ENCODE measurements around the gene SLC35F3.
"Not testable (repeated sequence)": the region's sequence is repeated elsewhere in the genome, so short reads cannot be mapped to it uniquely, and the experiment has no call there.

Gene SLC35F3

DNA sequence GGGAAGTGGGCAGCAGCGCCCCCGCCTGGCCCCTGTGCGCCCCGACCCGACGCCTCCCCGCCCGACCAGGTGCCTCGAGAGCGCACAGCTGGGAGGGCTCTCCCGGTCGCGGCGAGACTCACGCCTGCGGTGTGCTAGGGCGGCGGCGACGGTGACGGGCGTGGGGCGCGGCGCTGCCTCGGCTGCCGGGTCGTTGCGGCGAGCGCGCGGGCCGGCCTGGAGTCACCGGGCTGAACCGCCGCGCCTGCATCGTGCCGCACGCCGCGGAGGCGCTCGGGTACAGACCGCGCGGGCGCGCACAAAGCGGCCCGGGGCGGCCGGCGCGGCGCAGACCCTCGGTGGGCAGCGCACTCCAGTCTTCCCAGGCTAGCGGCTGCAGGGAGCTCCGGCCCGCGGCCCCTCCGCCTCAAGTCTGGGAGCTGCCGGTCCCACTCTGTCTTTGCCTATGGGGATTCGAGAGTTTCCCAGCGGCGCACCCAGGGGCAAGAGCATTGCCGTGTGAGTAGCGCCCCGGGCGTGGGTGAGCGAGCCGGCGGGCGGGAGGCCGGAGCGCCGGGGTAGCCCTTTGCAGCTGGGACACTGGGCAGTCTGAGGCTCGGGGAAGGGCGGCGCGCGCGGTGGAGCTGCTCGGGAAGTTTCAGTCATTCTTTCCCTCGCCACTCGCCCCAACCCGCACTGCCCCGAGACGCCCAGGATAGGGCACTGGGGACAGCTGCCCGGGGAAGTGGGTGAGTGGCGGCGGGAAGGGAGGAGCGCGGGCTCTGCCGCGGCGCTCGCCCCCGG lies at the start of gene SLC35F3:
TSS of gene SLC35F3 (plus strand) at position 44 of the 783 bp plus-strand sequence.
- no peak for DNase-seq

DNA sequence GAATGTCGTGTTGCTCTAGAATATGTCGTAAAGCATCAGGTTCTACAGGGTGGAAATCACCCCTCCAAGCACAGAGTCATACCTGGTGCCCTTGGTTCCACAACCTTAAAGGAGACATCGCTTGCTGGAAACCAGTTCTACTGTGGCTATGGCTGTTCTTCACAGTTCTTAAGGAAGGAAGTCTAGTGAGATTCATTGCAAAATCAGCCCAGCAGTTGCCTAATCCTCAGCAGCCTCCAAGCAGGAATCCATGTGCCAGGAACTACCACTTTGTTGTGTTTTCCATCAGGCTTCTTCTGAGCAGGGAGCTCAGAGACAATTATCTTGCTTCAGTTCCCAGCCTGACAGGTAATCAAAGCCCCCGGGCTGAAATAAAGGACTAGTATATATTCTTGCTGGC lies 45.0 kb upstream of the SLC35F3 start:
- DNase-seq = no peak

DNA sequence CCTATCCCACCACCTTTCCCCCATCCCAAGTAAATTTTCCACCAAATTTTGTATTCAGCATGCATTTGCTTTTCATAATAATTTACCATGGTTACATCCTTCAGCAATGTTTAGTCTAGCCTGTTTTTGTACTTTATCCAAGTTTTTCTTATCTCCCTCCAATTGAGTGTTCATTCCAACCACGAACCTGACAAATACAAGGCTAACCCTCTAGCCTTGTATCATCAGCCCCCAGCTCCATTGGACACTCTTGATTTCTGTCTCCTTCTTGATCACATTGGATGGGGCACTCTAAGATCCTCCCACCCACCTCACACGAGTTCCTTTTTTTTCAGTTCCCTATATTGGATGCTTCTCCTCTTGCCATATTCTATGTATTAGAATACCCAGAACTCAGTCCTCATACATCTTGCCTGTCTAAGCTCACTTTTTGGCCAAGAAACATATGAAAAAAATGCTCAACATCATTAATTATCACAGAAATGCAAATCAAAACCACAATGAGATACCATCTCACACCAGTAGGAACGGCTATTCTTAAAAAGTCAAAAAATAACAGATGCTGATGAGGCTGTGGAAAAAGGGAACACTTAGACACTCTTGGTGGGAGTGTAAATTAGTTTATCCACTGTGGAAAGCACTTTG lies 40.5 kb upstream of the SLC35F3 start:
- no peak for DNase-seq

DNA sequence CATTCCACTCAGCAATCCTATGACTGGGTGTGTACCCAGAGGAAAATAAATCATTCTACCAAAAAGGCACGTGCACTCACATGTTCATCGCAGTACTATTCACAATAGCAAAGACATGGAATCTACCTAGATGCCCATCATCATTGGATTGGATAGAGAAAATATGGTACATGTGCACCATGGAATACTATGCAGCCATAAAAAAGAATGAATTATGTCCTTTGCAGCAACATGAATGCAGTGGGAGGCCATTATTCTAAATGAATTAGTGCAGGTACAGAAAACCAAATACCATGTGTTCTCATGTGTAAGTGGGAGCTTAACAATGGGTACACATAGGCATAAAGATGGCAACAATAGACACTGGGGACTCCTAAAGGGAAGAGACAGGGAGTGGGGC lies 39.9 kb upstream of the SLC35F3 start:
- DNase-seq = no peak

DNA sequence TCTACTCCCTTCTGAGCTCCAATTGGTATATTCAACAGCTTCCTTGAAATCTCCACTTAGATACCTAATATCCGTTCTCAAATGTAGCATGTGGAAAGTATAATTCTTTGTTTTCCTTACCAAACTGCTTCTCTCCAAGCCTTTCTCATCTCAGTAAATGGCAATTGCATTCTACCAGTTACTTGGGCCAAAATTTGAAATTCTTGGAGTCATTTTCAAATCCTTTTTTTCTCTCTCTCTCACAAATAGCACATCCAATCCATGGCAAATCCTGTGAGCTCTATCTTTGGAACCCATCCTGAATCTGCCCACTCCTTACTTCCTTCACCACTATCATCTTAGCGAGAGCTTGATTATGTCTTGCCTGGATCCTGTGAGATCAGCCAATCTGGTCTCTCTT lies 39.3 kb upstream of the SLC35F3 start:
- DNase-seq = no peak

DNA sequence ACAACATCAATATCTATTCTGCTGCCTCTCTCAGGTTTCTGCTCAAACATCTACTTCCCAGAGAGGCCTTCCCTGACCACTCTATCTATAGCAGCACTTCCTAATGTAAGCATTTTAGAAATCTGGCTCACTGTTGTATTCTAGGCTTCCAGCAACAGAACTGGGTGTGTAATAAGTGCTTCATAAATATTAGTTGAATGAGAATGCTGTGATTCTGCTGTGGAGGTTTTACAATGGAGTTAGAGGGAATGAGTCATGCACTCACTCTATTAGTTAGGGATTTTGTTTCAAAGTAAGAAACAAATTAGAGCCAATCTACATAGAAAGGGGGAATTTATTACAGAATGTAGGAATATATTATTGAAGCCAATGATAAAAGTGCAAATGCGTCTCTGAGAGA lies 38.6 kb upstream of the SLC35F3 start:
- DNase-seq = no peak

DNA sequence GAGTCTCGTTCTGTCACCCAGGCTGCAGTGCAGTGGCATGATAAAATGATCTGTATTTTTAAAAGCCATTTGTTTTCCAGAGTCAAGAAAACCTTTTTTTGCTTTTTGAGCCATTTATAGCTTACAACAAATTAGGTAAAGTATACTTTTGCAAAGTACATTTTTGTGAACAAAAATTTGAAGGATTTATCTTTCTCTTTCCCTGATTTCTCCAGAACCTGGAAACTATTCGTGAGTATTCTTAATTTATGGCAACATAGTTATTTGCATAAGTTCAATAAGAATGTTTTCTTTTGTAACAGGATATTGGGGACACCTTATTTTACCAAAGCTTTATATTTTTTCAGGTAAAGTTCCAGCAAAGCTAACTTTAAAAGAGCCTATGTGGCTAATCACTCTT lies 37.4 kb upstream of the SLC35F3 start:
- no peak for DNase-seq

DNA sequence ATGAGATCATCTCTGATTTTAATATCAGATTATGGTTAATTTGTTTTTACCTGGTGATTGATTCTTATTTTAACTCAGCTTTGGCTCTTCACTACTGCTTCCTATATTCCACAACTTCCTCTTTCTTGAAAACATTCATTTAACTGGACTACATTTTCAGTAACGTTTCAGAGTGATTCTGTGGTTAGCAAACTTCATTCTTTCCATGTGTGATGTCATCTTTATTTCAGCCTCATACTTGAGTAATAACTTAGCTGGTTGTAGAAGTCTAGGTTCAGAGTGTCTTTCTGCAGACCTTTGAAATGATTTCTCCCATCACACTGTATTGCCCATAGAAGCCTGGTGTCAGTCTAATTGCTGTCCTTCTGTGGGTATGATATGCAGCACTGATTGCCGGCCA lies 36.0 kb upstream of the SLC35F3 start:
- DNase-seq = no peak

DNA sequence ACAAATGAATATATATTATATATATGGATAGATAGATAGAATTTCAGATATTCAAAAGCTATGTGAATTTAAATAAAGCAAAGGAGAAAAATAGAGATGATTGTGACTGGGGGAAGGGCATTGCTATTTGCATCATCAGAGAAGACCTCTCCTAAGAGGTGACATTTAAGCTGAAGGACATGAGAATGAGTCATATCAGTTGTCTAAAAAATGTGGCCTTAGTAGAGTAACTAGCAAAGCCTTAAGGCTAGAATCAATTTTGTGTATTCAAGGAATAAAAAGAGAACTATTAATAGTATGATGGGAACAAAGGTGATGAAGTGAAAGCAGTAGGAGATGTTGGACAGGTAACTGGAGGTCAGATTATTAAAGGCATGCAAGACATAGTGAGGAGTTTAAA lies 34.8 kb upstream of the SLC35F3 start:
- DNase-seq = no peak

DNA sequence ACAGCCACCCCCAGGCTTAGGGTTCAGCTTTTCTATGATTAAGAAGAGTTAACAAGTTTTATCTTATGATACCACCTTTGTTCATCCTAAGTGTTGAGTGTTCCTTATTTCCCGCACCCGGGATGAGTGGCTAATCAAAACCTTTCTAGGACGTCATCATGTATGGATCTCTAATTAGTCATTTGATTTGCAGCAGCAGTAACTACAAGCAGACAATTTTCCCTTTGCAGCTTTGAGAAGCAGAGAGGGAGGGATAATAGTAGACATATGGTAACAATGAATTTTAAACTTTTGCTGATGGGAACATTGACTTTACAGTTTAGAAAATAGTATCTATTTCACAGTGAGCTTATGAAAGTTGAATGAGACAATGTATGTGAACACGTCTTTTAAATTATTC lies 30.8 kb upstream of the SLC35F3 start:
- no peak for DNase-seq

DNA sequence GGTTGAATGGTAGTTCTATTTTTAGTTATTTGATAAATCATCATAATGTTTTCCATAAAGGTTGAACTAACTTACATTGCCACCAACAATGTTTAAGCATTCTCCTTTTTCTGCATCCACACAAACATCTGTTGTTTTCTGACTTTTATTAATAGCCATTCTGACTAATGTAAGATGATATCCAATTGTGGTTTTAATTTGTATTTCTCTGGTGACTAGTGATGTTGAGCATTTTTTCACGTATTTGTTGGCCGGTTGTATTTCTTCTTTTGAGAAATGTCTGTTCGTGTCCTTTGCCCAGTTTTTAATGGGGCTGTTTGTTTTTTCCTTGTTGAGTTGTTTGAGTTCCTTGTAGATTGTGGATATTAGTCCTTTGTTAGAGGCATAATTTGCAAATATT lies 24.6 kb upstream of the SLC35F3 start:
- DNase-seq = no peak

DNA sequence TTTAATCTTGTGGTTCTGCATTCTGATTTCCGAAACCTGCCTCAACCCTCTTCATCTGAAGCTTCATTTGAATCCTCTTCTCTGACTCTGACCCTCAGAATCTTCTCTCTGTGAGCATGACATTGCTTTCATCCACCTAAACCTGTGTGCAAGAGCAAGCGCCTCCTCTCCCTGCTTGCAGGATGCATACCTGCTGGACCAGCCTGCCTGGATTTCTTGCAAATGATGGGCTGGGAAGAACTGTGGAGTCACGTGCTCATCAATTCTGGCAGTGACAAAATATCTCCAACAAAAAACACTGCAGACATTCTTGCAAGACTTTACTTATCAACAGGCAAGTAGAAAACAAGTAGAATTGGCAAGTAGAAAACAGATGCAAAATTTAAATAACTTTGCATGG lies 20.8 kb upstream of the SLC35F3 start:
- no peak for DNase-seq

DNA sequence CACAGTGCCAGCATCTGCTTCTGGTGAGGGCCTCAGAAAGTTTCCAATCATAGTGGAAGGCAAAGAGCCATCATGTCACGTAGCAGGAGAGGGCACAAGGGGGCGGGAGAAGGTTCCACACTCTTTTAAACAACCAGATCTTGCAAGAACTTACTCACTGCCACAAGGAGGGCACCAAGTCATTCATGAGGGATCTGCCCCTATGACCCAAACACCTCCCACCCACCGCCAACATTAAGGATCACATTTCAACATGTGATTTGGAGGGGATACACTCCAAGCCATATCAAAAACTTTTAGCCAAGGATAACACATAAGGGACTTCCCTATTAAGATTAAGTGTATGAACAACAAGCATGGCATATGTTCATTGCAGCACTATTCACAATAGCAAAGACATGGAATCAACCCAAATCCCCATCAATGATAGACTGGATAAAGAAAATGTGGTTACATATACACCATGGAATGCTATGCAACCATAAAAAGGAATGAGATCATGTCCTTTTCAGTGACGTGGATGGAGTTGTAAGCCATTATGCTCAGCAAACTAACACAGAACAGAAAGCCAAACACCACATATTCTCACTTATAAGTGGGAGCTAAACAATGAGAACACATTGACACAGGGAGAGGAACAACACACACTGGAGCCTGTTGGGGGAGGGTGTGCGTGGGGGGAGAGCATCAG lies 19.9 kb upstream of the SLC35F3 start:
- DNase-seq = no peak

DNA sequence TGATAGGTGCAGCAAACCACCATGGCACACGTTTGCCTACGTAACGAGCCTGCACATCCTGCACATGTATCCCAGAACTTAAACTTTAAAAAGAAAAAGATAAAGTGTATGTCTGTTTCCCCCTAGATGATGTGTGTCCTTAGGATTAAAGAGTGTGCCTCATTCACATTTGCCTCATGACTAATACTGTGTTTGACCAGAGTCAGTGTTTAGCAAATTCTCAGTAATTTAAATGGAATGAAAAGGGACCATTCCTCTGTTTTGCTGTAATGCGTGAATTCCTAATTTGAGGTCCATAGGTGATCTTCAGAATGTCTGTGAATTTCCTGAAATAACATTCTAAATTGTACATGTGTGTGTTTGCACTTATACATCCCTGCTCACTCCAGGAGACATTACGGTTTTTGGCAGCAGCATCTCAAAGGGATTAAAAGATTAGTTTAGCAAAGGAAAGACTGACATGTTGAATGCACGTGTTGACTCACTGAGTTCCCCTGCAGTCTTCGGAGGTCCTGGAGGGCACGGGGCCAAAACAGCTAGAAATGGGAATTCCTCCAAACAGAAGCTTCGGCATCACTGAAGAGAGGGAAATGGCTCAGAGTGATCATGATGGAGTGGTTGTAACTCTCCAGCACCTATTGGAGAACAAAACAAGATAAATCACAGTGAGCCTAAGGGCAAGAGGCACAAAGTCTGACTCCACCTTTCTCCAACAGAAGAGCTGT lies 19.1 kb upstream of the SLC35F3 start:
- no peak for DNase-seq

DNA sequence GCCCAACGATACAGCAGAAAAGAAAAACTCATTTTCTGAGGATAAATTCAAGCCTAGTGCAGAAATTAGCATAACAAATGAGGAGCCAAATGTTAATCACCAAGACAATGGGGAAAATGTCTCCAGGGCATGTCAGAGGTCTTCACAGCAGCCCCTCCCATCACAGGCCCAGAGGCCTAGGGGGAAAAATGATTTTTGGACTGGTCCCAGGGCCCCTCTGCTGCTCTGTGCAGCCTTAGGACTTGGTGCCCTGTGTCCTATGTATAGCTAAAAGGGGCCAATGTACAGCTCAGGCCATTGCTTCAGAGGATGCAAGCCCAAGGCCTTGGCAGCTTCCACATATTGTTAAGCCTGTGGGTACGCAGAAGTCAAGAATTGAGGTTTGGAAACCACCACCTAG lies 13.3 kb upstream of the SLC35F3 start:
- DNase-seq = not testable (repeated sequence)

DNA sequence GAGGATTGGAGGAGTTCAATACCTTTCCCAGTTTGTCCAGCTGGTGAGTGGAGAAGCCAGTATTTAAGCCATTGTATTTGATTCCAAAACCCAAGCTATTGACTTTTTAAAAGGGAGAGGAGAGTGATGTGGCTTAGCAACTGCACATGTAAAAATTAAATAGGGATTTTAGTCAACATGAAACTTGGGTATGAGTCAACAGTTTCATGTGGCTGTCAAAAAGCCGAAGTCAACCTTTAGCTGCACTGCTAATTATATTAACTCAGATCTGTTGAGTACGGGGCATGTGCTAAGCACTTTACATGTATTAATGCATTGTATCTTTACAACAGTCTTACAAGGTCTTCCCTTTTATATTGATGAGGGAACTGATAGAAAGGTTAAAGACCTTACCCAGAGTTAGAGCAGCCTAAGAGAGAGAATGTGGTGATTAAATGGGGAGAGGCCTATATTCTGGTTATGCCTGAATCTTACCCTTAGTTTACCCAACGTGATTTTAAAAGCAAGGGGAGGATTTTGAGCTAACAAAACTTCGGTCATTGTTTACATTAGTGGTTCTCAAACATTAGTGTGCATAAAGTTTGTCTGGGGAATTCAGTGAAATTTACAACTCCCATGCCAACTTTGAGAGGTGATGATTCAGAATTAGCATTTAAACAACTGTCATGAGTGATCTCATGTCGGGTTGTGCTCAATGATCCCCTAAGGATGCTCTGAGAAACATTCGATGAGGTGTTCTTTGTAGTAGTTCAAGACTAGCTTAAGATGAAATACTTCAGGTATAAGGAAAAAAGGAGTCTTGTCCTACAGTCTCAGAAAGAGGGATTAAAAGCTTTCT lies 6.9 kb upstream of the SLC35F3 start:
- no peak for DNase-seq

DNA sequence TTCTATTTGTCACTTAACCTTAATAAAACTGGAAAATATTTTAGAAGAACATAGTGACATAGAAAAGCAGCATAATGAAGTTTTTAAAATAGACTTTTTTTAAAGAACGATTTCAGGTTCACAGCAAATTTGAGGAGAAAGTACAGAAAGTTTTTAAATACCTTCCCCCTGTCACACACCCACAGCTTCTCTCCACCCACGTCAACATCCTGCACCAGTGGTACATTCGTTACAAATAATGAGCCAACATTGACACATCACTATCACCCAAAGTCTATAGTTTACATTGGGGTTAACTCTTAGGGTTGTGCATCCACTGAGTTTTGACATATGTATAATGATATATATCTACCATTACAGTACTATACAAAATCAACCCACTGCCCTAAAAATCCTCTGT lies 3.0 kb upstream of the SLC35F3 start:
- DNase-seq = no peak

DNA sequence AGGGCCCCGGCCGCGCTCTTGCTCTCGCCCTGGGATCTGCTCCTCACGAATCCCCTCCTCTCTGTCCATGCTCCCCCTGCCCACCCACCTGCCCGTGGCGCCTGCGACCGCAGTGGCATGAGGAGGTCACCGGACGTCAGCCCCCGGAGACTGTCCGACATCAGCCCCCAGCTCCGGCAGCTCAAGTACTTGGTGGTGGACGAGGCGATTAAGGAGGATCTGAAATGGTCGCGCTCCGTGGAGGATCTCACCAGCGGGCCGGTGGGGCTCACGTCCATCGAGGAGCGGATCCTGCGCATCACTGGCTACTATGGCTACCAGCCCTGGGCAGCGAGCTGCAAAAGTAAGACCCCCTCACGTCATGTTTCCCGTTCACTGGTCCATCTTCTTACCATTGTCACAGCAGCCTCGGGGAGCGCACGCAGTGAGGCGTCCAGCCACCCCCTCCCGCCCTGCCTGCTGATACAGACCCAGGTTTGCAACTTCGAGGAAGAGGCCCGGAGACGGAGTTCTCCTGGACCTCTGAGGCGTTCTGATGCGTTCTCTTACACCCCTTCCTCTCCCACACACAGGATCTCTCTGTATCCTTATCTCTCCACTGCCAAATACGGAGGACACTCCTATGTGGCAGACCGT lies 1.1 kb downstream of the SLC35F3 start:
- no peak for DNase-seq

DNA sequence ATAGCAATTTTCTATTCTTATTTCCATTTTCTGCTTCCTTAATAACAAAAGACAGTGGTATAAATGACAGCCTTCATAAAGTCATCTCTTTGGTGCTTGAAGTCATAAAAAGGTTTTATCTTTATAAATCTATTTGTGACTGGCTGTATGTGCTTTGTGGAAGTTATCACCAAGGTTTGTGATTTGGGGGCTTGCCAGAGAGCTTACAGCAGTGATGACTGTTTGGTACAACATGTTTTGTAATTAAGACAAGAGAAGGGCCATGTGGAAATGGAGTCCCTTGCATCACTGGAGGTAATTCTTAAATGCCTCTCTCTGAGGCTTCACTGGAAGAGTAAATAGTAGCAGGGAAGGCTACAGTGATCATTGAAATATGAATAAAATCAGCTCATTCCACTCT lies 2.7 kb downstream of the SLC35F3 start:
- DNase-seq = no peak

DNA sequence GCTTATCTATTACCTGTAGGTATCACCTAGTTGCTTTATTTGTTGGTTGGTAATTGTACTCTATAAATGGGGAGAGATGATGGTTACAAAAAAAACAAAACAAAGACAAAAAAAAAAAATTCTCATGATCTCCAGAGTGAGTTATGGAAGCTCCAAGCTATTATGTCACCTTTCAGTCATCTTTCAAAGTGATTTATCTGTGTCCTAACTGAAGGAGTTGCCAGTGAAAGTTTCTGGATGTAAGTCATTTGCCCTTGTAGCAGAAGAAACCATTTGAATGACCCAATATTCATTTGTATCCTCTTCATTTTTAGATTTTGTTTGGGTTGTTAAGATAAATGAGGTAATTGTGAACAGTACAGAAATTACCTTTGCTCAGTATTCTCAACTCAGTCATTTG lies 3.6 kb downstream of the SLC35F3 start:
- no peak for DNase-seq

DNA sequence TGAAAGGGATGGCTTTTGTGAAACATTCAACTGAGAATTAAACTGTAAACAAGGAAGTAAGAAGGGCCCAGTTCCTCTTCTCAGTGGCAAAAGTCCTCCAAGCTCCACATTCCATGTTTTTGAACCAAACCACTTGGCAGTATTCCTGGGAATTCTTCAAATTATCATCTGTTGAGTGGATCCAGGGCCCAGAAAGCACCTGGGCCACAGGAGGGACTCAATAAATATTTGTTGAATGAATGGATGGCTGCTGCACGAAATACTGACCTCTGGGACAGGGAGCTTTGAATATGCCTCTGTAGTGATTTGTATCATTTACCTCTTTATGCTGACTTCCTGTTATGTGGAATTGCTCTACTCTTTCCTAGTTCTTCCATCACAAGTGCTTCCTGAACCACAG lies 4.7 kb downstream of the SLC35F3 start:
- DNase-seq = no peak

DNA sequence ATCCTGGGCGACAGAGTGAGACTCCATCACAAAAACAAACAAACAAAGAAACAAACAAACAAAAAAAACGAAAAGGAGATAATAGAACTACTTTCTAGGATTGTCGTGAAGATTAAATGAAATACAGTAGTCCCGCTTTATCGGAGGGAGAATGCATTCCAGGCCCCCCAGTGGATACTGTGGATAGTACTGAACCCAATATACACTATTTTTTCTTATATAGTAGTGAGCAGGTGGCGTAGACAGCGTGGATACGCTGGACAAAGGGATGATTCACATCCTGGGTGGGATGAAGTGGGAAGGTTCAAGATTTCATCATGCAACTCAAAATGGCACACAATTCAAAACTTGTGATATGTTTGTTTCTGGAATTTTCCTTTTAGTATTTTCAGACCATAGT lies 8.0 kb downstream of the SLC35F3 start:
- DNase-seq = no peak

All from CD4-positive, alpha-beta T cell treated with Interferon alpha-2 for 1 hour (primary cell).